BE2C (cell line): Measurements from ENCODE around the gene MKLN1.

Source experiments
- DNase-seq: peaks from one replicate; pipeline ENCODE4 v3.0.0-alpha.2; 2020
- H3K27me3 ChIP-seq: fragments of 250-450 bp; sonication (Bioruptor Pico); 2 replicates; pipeline ENCODE4 v1.5.1; 2020; ENCODE audit warnings: mild to moderate bottlenecking
- H3K36me3 ChIP-seq: fragments of 250-450 bp; sonication (Bioruptor Pico); 2 replicates; pipeline ENCODE4 v1.5.1; 2020; ENCODE audit warnings: mild to moderate bottlenecking
- H3K4me1 ChIP-seq: fragments of 250-450 bp; sonication (Bioruptor Pico); 2 replicates; pipeline ENCODE4 v1.5.1; 2020
- H3K4me3 ChIP-seq: 2 replicates; pipeline ENCODE4 v1.5.1; 2011; ENCODE audit warnings: low read depth, low read length
- H3K9me3 ChIP-seq: fragments of 250-450 bp; sonication (Bioruptor Pico); 2 replicates; pipeline ENCODE4 v1.5.1; 2020
- TF ChIP-seq, protein P1 (sequence below): IDR thresholded peaks from 2 replicates; pipeline ENCODE4 v1.5.1; 2012; ENCODE audit warnings: mild to moderate bottlenecking, low read depth, low read length

MKLN1 gene

GRCh38 chr7:131537571-131537978, 209.9 kb downstream of the MKLN1 start:
- Histone ChIP-seq H3K4me1 (no peaks in the 10 kb centered on the region), H3K9me3 (no peaks in the 10 kb centered on the region), H3K27me3 (no peaks in the 10 kb centered on the region), H3K4me3 (no peak overlapping the region), H3K36me3 (no peaks in the 10 kb centered on the region)
- no peak for DNase-seq
- TF ChIP-seq, protein P1, sequence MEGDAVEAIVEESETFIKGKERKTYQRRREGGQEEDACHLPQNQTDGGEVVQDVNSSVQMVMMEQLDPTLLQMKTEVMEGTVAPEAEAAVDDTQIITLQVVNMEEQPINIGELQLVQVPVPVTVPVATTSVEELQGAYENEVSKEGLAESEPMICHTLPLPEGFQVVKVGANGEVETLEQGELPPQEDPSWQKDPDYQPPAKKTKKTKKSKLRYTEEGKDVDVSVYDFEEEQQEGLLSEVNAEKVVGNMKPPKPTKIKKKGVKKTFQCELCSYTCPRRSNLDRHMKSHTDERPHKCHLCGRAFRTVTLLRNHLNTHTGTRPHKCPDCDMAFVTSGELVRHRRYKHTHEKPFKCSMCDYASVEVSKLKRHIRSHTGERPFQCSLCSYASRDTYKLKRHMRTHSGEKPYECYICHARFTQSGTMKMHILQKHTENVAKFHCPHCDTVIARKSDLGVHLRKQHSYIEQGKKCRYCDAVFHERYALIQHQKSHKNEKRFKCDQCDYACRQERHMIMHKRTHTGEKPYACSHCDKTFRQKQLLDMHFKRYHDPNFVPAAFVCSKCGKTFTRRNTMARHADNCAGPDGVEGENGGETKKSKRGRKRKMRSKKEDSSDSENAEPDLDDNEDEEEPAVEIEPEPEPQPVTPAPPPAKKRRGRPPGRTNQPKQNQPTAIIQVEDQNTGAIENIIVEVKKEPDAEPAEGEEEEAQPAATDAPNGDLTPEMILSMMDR = no peak

- no peaks in the 10 kb centered on the region for H3K9me3 ChIP-seq
- H3K36me3 ChIP-seq = no peaks in the 10 kb centered on the region
- TF ChIP-seq, protein P1 = no peak
- H3K4me3 ChIP-seq = no peak overlapping the region
- no peaks in the 10 kb centered on the region for H3K27me3 ChIP-seq
- no peak for DNase-seq
- no peaks in the 10 kb centered on the region for H3K4me1 ChIP-seq
Measured at GRCh38 chr7:131538071-131538812, 210.6 kb downstream of the MKLN1 start.

DNA sequence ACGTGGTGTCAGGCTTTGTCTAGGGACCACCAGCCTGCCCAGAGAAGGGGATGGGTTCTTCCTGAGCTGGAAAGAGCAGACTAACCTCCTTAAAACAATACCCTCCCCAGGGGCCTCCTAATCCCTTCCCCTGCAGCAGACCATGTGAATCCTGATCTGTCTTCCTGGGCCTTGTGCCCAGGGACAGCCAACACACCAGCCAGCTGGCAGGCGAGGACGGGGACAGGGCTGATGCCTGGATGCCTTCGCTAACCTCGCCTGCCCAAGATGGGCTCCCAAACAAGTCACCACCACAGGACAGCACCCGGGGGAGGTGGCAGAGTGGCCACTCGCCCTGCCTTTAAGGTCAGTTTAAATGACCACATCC, 211.1 kb downstream of the MKLN1 start:
- H3K36me3 ChIP-seq = no peaks in the 10 kb centered on the region

DNA sequence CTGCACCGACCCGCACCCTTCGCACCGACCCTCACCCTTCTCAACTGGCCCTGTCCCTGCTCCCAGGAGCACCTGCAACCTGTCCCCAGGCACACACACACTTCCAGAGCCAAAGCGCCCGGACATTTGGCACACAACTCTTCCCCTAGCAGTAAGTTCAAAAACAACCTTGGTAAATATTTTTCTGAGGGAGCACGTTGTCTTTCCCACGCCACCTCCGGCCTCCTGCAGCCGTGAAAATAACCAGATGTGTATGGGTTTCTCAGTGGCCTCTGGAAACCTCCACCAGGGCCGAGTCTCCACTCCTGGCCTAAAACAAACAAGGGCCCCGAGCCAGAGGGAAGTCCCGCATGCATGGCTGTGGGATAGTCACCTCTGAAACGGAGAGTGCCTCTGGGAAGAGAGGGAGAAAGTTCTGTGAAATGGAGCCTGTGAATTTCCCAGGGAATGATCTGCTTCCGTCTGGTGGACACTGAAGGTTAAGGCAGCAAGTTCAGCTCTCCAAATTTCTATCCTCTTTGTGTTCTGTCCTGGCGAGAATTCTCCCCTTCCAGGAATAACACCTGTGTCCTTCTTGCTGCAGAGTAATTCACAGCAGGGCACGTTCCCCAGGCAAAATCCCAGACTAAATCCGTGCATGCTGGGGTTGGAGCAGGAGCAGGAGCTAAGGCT, 213.0 kb downstream of the MKLN1 start:
- no peak for DNase-seq
- H3K27me3 ChIP-seq = no peaks in the 10 kb centered on the region
- no peaks in the 10 kb centered on the region for H3K9me3 ChIP-seq
- no peaks in the 10 kb centered on the region; the same call in 1 of the 2 replicates for H3K4me1 ChIP-seq
- TF ChIP-seq, protein P1 = no peak
- H3K36me3 ChIP-seq = no peaks in the 10 kb centered on the region
- no peak overlapping the region for H3K4me3 ChIP-seq

More for the DNA sequence above, 211.1 kb downstream of the MKLN1 start:
- H3K4me3 ChIP-seq = no peak overlapping the region
- no peaks in the 10 kb centered on the region for H3K9me3 ChIP-seq
- no peak for DNase-seq
- no peaks in the 10 kb centered on the region for H3K27me3 ChIP-seq
- TF ChIP-seq, protein P1 = no peak
- H3K4me1 ChIP-seq = no peaks in the 10 kb centered on the region

GRCh38 chr7:131543298-131543697, 215.6 kb downstream of the MKLN1 start:
- no peak overlapping the region for H3K4me3 ChIP-seq
- no peaks in the 10 kb centered on the region; the same call in 1 of the 2 replicates for H3K4me1 ChIP-seq
- no peaks in the 10 kb centered on the region for H3K27me3 ChIP-seq
- TF ChIP-seq, protein P1 = no peak
- H3K9me3 ChIP-seq = no peaks in the 10 kb centered on the region
- no peak for DNase-seq
- H3K36me3 ChIP-seq = no peaks in the 10 kb centered on the region

DNA sequence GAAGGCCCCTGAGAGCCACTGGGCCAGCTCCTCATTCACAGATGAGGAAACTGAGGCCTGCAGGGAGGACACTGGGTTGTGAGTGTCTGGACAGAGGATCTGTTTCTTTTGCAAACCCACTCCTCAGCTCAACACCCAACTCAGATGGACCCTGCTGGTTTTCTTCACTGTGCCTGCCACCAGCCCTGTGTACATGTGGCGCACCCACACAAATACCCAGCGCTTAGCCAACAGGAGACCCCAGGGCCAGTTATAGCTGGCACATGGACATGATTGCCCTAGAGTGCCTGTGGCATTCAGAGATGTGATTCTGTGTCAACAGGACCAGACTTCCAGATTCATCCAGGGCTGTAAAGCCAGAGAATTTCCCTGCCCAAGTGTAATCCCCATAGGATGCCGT, 216.3 kb downstream of the MKLN1 start:
- TF ChIP-seq, protein P1 = no peak
- Histone ChIP-seq H3K27me3 (no peaks in the 10 kb centered on the region), H3K36me3 (no peaks in the 10 kb centered on the region), H3K4me3 (no peak overlapping the region), H3K4me1 (no peaks in the 10 kb centered on the region; the same call in 1 of the 2 replicates), H3K9me3 (no peaks in the 10 kb centered on the region)
- DNase-seq = no peak
